ENCODE results near the gene NLRC3.
"Not testable (repeated sequence)": the region's sequence is repeated elsewhere in the genome, so short reads cannot be mapped to it uniquely, and the experiment has no call there.

NLRC3 gene

DNA sequence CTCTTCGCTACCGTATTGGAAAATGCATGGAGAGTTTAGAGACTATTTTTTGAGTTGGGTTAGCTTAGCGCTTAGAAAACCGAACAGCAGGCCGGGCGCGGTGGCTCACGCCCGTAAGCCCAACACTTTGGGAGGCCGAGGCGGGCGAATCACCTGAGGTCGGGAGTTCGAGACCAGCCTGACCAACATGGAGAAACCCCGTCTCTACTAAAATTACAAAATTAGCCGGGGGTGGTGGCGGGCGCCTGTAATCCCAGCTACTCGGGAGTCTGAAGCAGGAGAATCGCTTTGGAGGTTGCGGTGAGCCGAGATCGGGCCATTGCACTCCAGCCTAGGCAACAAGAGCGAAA is 75.8 kb downstream of the NLRC3 start:
- peak overlapping the region; percentile 93 for H3K4me3 Mint-ChIP-seq
- H3K36me3 Mint-ChIP-seq; H3K9me3 Mint-ChIP-seq; ATAC-seq; DNase-seq (ENCODE audit: low spot score in 2 of 2): not testable (repeated sequence)
- peak overlapping the region; percentile 90 for H3K27ac Mint-ChIP-seq
- H3K4me1 Mint-ChIP-seq = peaks cover 57% of the 10 kb centered on the region

DNA sequence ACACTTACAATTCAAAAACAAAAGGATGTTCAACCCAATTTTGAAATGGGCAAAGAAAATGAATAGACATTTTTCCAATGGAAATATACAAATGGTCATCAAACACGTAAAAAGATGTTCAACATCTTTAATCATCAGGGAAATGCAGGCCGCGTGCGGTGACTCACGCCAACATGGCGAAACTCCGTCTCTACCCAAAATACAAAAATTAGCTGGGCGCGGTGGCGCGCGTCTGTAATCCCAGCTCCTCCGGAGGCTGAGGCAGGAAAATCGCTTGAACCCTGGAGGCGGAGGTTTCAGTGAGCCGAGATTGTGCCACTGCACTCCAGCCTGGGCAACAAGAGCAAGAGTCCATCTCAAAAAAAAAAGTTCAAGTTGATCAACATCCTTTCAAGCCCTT is 78.2 kb downstream of the NLRC3 start:
- Mint-ChIP-seq H3K27ac (no peak overlapping the region), H3K36me3 (peaks cover 10% of the 10 kb centered on the region), H3K9me3 (no peaks in the 10 kb centered on the region), H3K4me3 (no peak overlapping the region), H3K4me1 (peaks cover 41% of the 10 kb centered on the region)
- DNase-seq (ENCODE audit: low spot score in 2 of 2) (no peak), ATAC-seq (no peak)

DNA sequence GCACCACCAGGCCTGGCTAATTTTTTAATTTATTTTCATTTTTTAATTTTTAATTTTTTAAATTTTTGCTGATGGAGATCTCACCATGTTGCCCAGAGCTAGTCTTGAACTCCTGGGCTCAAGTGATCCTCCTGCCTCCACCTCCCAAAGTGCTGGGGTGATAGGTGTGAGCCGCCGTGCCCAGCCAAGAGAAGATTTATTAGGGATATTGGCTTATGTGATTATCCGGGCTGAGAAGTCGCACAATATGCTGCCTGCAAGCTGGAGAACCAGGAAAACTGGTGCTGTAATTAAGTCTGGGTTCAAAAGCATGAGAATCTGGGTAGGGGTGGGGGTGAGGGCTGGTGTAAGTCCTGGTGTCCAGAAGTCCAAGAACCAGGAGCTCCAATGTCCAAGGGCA is 79.4 kb downstream of the NLRC3 start:
- H3K27ac Mint-ChIP-seq = no peak overlapping the region
- H3K36me3 Mint-ChIP-seq = peaks cover 10% of the 10 kb centered on the region
- no peak overlapping the region for H3K4me3 Mint-ChIP-seq
- DNase-seq (ENCODE audit: low spot score in 2 of 2) = no peak
- no peaks in the 10 kb centered on the region for H3K9me3 Mint-ChIP-seq
- peaks cover 32% of the 10 kb centered on the region for H3K4me1 Mint-ChIP-seq
- ATAC-seq = no peak

DNA sequence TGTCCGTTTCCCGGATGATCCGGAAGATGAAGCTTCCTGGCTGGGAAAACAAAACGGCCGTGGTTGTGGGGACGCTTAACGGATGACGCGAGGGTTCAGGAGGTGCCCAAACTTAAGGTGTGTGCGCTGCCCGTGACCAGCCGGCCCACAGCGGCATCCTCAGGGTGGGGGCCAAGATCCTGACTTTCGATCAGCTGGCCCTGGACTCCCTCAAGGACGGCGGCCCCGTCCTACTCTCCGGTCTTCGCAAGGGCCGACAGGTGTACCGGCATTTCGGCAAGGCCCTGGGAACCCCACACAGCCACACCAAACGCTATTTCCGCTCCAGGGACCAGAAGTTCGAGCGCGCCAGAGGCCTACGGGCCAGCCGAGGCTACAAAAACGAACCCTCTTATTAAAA is 80.8 kb downstream of the NLRC3 start:
- no peak overlapping the region for H3K4me3 Mint-ChIP-seq
- ATAC-seq (no peak), DNase-seq (ENCODE audit: low spot score in 2 of 2) (no peak)
- H3K9me3 Mint-ChIP-seq = no peaks in the 10 kb centered on the region
- H3K4me1 Mint-ChIP-seq = peaks cover 19% of the 10 kb centered on the region
- no peak overlapping the region for H3K27ac Mint-ChIP-seq
- peaks cover 11% of the 10 kb centered on the region for H3K36me3 Mint-ChIP-seq

- Mint-ChIP-seq H3K36me3 (peaks cover 5% of the 10 kb centered on the region), H3K4me1 (peaks cover 14% of the 10 kb centered on the region), H3K9me3 (no peaks in the 10 kb centered on the region), H3K27ac (no peak within 1 kb of the TSS), H3K4me3 (no peak within 1 kb of the TSS)
- DNase-seq (ENCODE audit: low spot score in 2 of 2) = no peak
- no peak for ATAC-seq
Observed at GRCh38 chr16:3495176-3495575, 82.0 kb downstream of the NLRC3 start, which contains the start of gene C16orf90. C16orf90 (minus strand) TSS chr16:3495489; CDS start chr16:3495421, 68 bp downstream.

DNA sequence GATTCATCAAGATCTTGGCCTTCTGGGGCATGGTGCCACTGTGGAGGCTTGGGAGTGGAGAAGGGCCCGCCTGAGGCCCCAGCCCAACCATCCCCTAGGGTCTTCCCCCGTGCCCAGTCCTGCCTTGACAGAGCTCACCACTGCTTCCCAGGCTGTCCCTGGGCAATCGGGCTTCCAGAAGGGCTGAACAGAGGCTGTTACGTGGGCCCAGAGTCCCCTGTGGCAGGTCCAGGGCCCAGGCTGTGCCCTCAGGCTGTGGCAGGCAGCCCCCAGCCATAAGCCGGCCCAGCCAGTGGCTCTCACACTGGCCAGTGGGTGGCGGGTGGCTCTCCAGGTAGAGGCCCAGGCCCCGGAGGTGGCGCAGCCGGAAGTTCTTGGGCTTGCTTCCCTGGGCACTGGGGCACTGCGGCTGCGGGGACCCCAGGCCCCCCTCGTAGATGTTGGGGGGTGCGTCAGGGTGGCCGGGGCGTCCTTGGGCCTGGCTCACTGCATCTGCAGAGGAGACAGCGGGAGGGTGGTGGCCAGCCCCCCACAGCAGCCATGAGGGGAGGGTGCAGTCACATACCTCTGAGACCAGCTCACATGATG is 82.7 kb downstream of the NLRC3 start:
- no peak overlapping the region for H3K27ac Mint-ChIP-seq
- H3K9me3 Mint-ChIP-seq = no peaks in the 10 kb centered on the region
- H3K4me1 Mint-ChIP-seq = peaks cover 7% of the 10 kb centered on the region
- no peak overlapping the region for H3K4me3 Mint-ChIP-seq
- no peak for ATAC-seq
- H3K36me3 Mint-ChIP-seq = peaks cover 5% of the 10 kb centered on the region
- no peak for DNase-seq (ENCODE audit: low spot score in 2 of 2)

DNA sequence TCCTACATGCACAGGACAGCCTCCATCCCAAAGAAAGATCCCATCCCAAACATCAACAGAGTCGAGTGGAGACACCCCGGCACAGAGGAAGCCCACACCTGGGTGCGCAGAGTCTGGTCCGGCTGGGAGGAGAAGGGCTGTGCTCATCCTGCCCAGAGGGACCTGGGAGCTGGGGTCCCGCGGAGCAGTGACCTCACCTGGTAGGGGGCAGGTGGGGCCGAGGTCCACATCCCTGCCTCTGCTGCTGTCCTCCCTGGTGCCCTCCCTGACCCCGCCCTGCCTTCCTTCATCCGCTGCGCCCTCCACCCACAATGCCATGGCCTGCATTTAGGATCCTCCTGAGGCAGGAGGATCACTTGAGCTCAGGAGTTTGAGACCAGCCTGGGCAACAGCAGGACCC is 84.8 kb downstream of the NLRC3 start:
- no peak for DNase-seq (ENCODE audit: low spot score in 2 of 2)
- H3K36me3 Mint-ChIP-seq = peaks cover 14% of the 10 kb centered on the region
- H3K4me3 Mint-ChIP-seq = no peak overlapping the region
- no peaks in the 10 kb centered on the region for H3K9me3 Mint-ChIP-seq
- H3K27ac Mint-ChIP-seq = no peak overlapping the region
- H3K4me1 Mint-ChIP-seq = peaks cover 5% of the 10 kb centered on the region
- no peak for ATAC-seq

DNA sequence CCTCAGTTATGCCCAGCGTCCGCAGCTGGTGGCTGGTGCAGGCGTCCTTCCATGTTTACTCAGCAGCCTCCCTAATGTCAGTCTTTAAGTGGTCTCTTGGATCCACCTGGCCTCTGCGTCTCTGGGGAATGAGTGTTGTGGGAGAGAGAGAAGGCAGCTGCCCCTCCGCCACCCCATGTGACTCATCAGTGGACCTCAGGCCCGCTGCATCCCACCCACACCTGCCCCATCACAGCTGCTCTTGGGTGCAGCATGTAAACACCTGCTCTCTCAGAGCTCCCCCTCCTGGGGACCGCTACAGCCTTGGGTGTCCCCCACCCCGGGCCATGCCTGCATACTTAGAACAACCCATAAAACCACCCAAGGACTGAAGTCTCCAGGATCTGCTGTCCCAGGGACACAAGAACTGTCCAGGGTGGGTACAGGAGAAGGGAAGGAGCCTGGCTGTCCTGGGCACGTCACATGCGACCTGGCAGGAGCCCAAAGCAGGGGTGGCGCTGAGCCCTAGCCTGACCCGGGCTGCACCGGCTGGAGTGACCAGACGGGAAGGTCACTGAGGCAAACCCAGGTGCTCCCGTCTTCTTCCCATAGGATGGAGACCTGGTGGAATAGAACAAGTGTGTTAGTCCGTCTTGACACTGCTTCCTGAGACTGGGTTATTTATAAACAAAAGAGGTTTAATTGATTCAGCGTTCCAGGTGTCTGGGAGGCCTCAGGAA is 86.1 kb downstream of the NLRC3 start:
- Mint-ChIP-seq H3K4me1 (peaks cover 5% of the 10 kb centered on the region), H3K9me3 (no peaks in the 10 kb centered on the region), H3K4me3 (no peak overlapping the region), H3K36me3 (peaks cover 21% of the 10 kb centered on the region), H3K27ac (peak overlapping the region; percentile 58)
- DNase-seq (ENCODE audit: low spot score in 2 of 2) = no peak
- peak; percentile 17 for ATAC-seq

Data from stimulated activated effector memory CD8-positive, alpha-beta T cell treated with anti-CD3 and anti-CD28 coated beads, Interleukin-12 subunit alpha, Interleukin-12 subunit beta, amount 100 ng/mL, for 72 hours (primary cell).